Hindlimb muscle (tissue), 1 donor: ENCODE data around the gene CIT. TPM values are rescaled to one million over a fixed set of nuclear protein-coding genes. Genes with fewer than 3 reads are reported as not detected.

ENCODE experiments used
- DNase-seq: peaks from one replicate; pipeline ENCODE4 v3.0.0-alpha.2; 2013
- polyA plus RNA-seq: library from polyadenylated mRNA; unstranded; fragments of 120-200 nt; gene quantifications from one replicate; pipeline ENCODE4 v1.2.1, GENCODE V29; 2013; ENCODE audit not compliant: insufficient read length

CIT gene
- polyA plus RNA-seq, 1 donor = 7.7 TPM

DNA sequence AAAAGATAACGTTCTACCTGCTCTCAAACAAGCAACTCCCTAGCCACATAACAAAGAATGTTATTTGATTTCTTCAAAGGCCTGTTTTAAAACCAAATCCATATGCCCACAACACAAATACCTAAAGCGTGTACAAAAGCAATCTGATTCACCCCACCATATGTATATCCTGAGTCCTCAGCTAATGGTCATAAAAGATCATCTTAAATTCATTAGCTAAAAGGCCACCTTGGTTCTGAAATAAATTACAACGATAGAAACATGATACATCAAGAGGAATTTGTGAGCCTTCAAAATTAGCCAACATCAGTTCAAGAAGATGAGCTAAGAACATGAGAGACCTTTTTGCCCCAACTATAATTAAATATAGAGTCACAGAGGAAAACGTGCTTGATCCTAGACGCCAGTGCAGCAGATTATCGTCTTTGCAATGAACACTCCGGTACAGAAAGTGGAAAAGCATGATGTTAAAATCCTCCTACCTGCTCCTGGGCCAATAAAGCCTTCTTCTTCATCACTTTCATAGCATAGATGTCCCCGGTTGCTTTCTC is 20.0 kb downstream of the CIT start:
- DNase-seq = no peak

DNA sequence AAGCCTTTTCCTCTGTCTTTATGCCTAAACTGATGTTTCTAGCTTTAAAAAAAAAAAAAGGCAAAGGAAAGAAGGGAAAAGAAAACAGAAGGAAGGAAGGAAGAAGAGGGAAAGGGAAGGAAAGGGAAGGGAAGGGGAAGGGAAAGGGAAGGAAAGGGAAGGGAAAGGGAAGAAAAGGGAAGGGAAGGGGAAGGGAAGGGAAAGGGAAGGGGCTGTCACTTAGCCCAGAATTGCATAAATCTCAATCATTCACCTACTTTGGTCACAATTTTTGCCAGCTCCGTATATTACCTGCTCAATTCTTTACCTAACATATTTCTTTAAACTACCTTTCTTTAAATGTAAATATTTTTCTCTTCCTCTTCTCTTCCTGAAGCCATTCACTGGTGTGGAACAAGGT is 26.8 kb downstream of the CIT start:
- no peak for DNase-seq

GRCh38 chr12:119843100-119843499 is 34.0 kb downstream of the CIT start:
- peak; percentile 4 for DNase-seq

GRCh38 chr12:119842380-119842779 is 34.7 kb downstream of the CIT start:
- no peak for DNase-seq

DNA sequence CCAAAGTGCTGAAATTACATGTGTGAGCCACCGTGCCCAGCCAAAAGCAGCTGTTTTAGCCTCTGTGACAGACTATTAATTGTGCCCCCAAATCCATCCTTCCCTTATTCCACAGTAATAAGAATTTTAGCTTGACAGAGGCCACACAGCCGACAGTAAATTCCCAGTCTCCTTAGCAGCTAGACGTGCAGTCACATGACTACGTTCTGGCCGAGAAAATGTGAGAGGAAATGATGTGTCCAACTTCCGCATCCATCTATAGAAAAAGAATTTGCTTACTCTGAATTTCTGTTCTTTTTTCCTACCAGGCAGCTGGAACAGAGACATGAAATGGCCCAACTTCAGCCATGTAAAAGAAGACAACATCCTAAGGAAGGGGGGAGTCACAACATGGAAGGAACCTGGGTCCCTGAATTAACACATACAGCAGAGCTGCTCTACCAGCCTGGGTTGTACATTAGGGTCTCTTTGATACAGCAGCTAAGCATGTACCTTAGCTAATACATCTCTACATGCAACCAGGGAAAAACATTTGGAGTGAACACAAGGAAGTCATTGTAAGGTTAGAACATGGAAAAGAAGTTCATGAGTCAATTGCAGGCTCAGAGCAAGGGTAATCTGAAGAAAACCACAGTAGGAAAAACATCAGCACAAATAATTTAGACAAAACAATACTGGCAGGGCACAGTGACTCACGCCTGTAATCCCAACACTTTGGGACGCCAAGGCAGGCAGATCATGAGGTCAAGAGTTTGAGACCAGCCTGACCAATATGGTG is 35.5 kb downstream of the CIT start:
- no peak for DNase-seq

DNA sequence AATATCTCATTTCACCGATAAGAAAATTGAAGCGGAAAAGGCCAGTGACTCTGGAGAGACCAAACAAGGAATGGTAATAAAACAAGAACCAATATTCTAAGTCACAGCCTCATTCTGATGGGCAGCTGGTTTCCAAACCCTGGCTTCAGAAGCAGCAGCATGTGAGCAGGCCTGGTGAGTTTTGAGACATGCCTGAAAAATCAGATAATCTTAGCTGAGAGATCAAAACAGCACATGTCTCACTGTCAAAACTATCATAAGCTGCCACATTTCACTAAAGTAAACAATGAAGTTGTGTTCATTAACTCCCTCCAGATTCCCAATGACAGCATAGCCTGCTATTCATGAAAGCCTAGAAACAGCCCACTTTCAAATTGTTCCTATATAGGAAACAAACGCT is 36.5 kb downstream of the CIT start:
- DNase-seq = no peak

DNA sequence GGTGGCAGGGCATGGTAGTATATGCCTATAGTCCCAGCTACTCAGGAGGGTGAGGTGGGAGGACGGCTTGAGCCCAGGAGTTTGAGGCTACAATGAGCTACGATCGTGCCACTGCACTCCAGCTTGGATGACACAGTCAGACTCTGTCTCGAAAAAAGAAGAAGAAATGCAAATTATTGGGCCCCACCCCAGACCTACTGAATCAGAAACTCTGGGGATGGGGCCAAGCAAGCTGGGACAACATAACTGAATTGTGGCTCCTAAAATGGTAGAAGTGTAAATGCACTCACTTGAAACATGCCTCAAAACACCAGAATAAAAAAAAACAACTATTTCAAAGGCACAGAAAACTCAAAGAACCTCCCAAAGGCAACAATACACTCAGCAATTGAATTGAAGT is 37.0 kb downstream of the CIT start:
- no peak for DNase-seq

- DNase-seq = no peak
These were observed 38.1 kb downstream of the CIT start for GRCh38 chr12:119838826-119839600.

GRCh38 chr12:119836781-119837180 is 40.3 kb downstream of the CIT start:
- DNase-seq = no peak

DNA sequence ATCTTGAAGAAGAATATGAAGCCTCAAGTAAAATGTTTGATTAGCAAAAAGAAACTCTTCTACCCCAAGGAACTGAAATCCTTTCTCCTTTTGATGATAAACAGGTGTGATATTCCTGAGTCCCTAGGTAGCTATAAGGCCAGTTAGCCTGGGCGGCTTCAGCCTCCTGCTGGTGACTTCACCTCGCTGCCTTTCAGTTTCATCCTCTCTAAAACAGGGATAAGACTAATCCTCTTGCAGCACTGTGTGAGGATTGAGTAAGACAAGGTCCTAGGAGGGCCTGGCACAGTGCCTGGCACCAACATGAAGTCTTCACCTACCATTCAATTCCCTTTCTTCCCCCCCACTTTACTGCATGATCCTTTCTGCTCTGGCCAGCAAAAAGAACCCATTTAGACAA is 42.1 kb downstream of the CIT start:
- DNase-seq = no peak

GRCh38 chr12:119829439-119829838 is 47.7 kb downstream of the CIT start:
- no peak for DNase-seq

DNA sequence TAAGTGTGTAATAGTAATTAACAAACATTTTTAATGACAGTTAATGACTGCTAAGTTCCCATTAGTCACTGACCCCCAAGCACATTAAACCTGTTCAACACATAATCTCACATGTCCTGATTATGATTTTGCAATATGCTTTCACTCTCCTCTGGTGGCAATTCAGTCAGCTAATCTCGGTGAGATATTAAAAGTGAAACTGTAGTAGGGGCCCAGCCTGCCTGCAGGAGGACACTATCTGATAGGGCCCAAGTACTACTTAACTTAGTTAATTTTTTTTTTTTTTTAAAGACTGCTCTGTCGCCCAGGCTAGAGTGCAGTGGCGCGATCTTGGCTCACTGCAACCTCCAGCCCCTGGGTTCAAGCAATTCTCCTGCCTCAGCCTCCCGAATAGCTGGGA is 48.8 kb downstream of the CIT start:
- DNase-seq = no peak

GRCh38 chr12:119827760-119828159 is 49.4 kb downstream of the CIT start:
- no peak for DNase-seq

DNA sequence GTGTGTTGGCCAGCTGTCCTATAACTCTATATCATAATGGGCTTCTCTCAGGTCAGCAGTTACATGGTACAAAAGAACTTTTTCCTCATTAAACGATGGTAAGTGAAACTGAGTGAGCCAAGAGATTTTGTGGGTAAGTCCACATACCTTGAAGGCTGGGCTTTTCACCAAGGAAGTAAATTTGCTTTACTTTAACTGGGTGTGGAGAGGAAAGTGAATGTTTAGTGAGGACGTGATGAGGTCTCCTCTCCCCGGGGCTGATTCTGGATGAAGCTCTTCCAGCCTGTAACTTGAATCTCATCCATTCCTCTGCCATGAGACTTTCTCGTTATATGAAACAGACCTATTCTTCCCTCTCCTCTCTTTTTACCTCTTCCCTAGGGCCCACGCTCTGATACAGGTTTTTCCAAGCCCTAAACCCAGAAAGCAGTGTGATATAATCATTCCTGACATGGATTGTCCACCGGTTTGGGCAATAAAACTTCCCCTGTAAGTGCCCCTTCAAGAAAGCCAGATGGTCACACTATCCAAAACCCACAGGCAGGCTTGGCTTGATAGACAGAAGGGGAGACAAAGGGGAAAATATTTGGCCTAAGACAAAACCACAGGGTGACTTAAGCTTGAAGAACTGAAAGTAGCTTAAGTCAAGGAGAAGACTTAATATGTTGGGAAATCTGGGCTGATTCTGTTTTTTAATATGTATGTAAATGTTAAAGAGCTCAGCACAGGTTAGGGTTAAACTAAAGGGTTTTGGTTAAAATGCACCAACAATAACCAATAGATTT is 50.3 kb downstream of the CIT start:
- no peak for DNase-seq

DNA sequence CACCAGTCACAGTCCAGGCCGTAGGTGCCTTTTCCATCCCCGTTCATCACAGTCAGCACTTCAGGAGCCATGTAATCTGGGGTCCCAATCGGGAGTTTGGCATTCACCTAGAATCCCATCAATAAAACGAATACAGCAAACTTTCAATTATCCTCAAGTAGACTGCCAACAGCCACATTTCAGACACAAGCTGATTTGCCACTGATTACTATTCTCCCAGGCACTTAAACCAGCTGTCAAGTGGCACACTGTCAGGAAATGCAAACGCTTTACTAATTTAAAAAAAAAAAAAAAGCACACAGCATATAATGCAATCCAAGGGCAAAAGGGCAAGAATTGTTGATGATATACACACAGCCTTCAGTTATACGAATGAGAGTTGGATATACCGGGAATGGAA is 51.9 kb downstream of the CIT start:
- DNase-seq = no peak

DNA sequence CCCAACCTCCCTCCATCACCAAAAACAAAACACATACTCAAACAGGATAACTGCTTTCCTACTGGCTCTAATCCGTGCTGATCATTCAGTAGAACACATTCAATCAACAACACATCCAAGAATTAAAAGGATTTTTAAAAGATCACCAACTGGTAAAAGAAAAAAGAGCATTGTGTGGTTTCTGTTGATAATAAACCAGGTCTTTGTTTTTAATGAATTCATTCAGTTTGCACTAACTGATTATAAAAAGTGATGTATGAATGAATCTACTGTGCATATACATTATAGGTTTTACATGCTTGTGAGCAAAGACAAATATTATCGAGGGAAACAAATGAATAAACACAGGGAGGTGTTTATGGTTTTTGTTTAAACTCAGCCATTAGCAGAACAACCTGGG is 55.1 kb downstream of the CIT start:
- no peak for DNase-seq

DNA sequence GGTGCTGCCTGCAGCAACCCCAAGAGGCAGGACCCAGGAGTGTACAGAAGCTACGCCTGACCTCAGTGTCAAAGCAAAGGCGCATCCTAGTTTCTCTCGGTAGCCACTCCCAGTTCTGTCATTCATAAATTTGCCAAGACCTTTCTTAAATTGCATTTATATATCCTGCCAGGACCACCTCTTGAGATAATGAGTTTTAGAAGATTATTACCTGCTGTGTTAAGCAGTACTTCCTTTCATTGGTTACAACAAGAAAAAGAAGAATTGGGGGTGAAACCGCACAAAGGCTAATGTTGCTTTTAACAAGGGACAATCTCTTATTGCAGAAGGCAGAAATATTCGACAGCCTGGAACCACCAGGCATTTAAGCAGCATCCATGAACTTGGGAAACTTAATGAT is 57.8 kb downstream of the CIT start:
- DNase-seq = no peak

DNA sequence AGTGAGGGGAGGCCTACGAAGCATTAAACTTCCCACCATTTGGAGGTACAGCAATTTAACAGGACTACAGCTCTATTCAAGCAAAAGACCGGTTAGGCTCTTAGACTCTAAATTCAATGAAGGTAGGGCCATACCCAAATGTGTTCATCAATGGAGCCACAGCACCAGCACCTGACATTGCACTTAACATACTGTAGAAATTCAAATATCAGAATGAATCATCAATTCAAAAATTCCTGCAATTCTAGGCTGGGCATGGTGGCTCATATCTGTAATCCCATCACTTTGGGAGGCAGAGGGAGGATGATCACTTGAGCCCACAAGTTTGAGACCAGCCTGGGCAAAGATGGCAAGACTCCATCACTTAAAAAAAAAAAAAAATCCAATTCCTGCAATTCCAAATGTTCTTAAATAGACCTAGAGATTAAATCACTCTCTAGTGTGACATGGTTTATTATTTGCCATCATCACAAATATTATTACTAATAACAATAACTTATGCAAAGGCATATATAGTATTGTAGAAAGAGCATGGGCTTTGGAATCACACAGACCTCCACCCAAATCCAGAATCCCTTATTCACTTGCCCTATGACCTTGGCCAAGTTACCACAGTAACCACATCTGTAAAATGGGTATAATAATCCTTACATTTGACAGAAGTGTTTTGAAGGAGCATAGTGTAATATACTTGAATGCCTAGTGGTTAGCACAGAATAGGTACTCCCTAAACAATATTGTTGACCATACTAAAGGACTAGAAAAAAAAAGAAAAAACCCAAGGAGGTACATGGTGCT is 59.4 kb downstream of the CIT start:
- DNase-seq = no peak

GRCh38 chr12:119809023-119809422 is 68.1 kb downstream of the CIT start:
- no peak for DNase-seq

DNA sequence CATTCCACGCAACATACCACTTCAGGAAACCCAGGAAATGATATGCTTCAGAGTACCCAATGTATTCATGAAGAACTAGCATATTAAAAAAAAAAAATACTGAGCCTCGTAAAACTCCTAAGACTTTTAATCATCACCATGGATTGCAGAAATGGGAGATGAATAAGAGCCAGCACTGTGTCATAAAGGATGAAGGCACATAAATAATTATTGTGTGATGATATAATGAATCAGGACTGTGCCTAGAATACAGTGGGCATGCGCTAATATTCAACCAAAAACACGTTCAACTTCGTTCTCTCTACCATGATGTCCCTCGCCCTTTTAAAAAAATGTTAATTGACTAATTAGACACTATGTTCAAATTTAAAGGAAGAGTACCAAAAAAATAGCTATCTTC is 68.7 kb downstream of the CIT start:
- DNase-seq = no peak

DNA sequence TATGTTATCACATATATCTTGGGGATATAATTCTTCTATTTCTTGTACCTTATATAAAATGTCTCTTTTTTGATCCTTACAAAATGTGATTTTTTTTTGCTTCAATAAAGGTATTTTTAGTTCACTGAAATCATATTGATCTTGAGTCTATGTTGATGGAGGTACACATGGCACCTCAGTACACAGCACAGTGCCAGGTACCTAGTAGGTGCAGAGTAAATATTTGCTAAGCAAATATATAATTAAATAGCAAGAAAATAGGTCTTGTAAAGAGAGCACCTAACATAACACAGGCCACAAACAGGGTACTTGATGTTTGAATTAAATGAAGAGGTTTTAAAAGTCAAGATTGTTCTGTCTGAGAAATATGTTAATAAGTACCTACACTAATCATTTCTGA is 69.7 kb downstream of the CIT start:
- no peak for DNase-seq

GRCh38 chr12:119804011-119804641 is 73.0 kb downstream of the CIT start:
- DNase-seq = peak; percentile 64
